ENCODE data around the gene DPH5. TPM values are rescaled to one million over a fixed set of nuclear protein-coding genes. Genes with fewer than 3 reads are reported as not detected.
A peak's percentile ranks its signal among the peaks of the same experiment; 100 is the strongest.

Gene DPH5
- total RNA-seq, 1 experiment from 2014 or later: 23.8 TPM

GRCh38 chr1:101026430-101026788 is 825 bp upstream of the DPH5 start:
- Histone ChIP-seq H3K9me3 (no peaks in the 10 kb centered on the region), H3K4me1 (no peaks in the 10 kb centered on the region), H3K27me3 (replicated peaks; ENCODE audit: control insufficient read depth, insufficient read depth, low read length) (no peaks in the 10 kb centered on the region), H3K36me3 (ENCODE audit: control insufficient read depth, insufficient read depth, low read length) (no peaks in the 10 kb centered on the region), H3K4me3 (ENCODE audit: low read depth, low read length) (peak overlapping the region; percentile 64)
- TF ChIP-seq CTCF (IDR thresholded peaks at IDR 0.05; ENCODE audit: insufficient read depth in 1 of 2, low read depth in 1 of 2, low read length in 1 of 2, severe bottlenecking in 1 of 2, unreplicated experiment in 1 of 2): no peak
- CTCF ChIA-PET: no interaction called here
- peak overlapping the region; percentile 91 for H3K4me3 Mint-ChIP-seq (ENCODE audit: unreplicated experiment)
- no peaks in the 10 kb centered on the region for H3K36me3 Mint-ChIP-seq (ENCODE audit: insufficient read depth, unreplicated experiment)
- no peaks in the 10 kb centered on the region for H3K9me3 Mint-ChIP-seq (ENCODE audit: unreplicated experiment)
- H3K27me3 Mint-ChIP-seq (ENCODE audit: insufficient read depth, unreplicated experiment): no peaks in the 10 kb centered on the region
- H3K4me1 Mint-ChIP-seq (ENCODE audit: low read depth, unreplicated experiment): peaks cover 8% of the 10 kb centered on the region
- DNase-seq: no peak
- BruUV-seq (replicated peaks): no TSS peak
- peak overlapping the region; percentile 86 for H3K27ac Mint-ChIP-seq (ENCODE audit: unreplicated experiment)
- POLR2A ChIA-PET: no interaction called here
- intact Hi-C loops (cut with micrococcal nuclease; ENCODE audit: unreplicated experiment): no loop called here

- peak in 1 of 2 experiments; percentile 11 for DNase-seq
- H3K9me3 Mint-ChIP-seq (ENCODE audit: unreplicated experiment): no peaks in the 10 kb centered on the region
- no peaks in the 10 kb centered on the region for H3K27me3 Mint-ChIP-seq (ENCODE audit: insufficient read depth, unreplicated experiment)
- intact Hi-C loops (cut with micrococcal nuclease; ENCODE audit: unreplicated experiment): no loop called here
- peaks cover 13% of the 10 kb centered on the region for H3K4me1 Mint-ChIP-seq (ENCODE audit: low read depth, unreplicated experiment)
- CTCF ChIA-PET: no interaction called here
- TF ChIP-seq CTCF (IDR thresholded peaks at IDR 0.05; ENCODE audit: insufficient read depth in 1 of 2, low read depth in 1 of 2, low read length in 1 of 2, severe bottlenecking in 1 of 2, unreplicated experiment in 1 of 2): no peak
- peak overlapping the region; percentile 91 for H3K4me3 Mint-ChIP-seq (ENCODE audit: unreplicated experiment)
- no peaks in the 10 kb centered on the region for H3K4me1 ChIP-seq
- H3K4me3 ChIP-seq (ENCODE audit: low read depth, low read length): peak overlapping the region; percentile 64
- no peaks in the 10 kb centered on the region for H3K27me3 ChIP-seq (replicated peaks; ENCODE audit: control insufficient read depth, insufficient read depth, low read length)
- no peaks in the 10 kb centered on the region for H3K36me3 ChIP-seq (ENCODE audit: control insufficient read depth, insufficient read depth, low read length)
- POLR2A ChIA-PET: no interaction called here
- BruUV-seq (replicated peaks): TSS peak; percentile 72
- H3K27ac Mint-ChIP-seq (ENCODE audit: unreplicated experiment): peak overlapping the region; percentile 86
- H3K36me3 Mint-ChIP-seq (ENCODE audit: insufficient read depth, unreplicated experiment): peaks cover 4% of the 10 kb centered on the region
- no peaks in the 10 kb centered on the region for H3K9me3 ChIP-seq
These were observed 314 bp downstream of the DPH5 start for GRCh38 chr1:101025283-101025656.

- DNase-seq: no peak
- Histone ChIP-seq H3K36me3 (ENCODE audit: control insufficient read depth, insufficient read depth, low read length) (no peaks in the 10 kb centered on the region), H3K9me3 (no peaks in the 10 kb centered on the region), H3K4me3 (ENCODE audit: low read depth, low read length) (no peak overlapping the region), H3K27me3 (replicated peaks; ENCODE audit: control insufficient read depth, insufficient read depth, low read length) (no peaks in the 10 kb centered on the region), H3K4me1 (no peaks in the 10 kb centered on the region)
- CTCF ChIA-PET: no interaction called here
- no peaks in the 10 kb centered on the region for H3K9me3 Mint-ChIP-seq (ENCODE audit: unreplicated experiment)
- no peak overlapping the region for H3K27ac Mint-ChIP-seq (ENCODE audit: unreplicated experiment)
- no peaks in the 10 kb centered on the region for H3K27me3 Mint-ChIP-seq (ENCODE audit: insufficient read depth, unreplicated experiment)
- H3K4me1 Mint-ChIP-seq (ENCODE audit: low read depth, unreplicated experiment): peaks cover 7% of the 10 kb centered on the region
- no TSS peak for BruUV-seq (replicated peaks)
- TF ChIP-seq CTCF (IDR thresholded peaks at IDR 0.05; ENCODE audit: insufficient read depth in 1 of 2, low read depth in 1 of 2, low read length in 1 of 2, severe bottlenecking in 1 of 2, unreplicated experiment in 1 of 2): no peak
- H3K36me3 Mint-ChIP-seq (ENCODE audit: insufficient read depth, unreplicated experiment): peaks cover 6% of the 10 kb centered on the region
- H3K4me3 Mint-ChIP-seq (ENCODE audit: unreplicated experiment): no peak overlapping the region
- intact Hi-C loops (cut with micrococcal nuclease; ENCODE audit: unreplicated experiment): no loop called here
- POLR2A ChIA-PET: no interaction called here
These were observed 3.3 kb downstream of the DPH5 start for GRCh38 chr1:101022294-101022693.

Measured in Caco-2 (cell line).